ENCODE measurements around the gene ABTB1. TPM values are rescaled to one million over a fixed set of nuclear protein-coding genes. Genes with fewer than 3 reads are reported as not detected.

Gene ABTB1
- total RNA-seq, 1 donor from 2014 or later: 47.5 TPM

- no peak for ATAC-seq
- Histone ChIP-seq H3K27me3 (no peaks in the 10 kb centered on the region), H3K36me3 (peaks cover 20% of the 10 kb centered on the region), H3K27ac (peak overlapping the region; percentile 51), H3K4me3 (no peak overlapping the region), H3K4me1 (peaks cover 23% of the 10 kb centered on the region), H3K9me3 (no peaks in the 10 kb centered on the region)
- no peak for TF ChIP-seq CTCF (IDR thresholded peaks at IDR 0.05)
- intact Hi-C loops (cut with DNase I): no loop called here
- peak; percentile 58 for DNase-seq
Observed at GRCh38 chr3:127712461-127712860, 39.7 kb downstream of the ABTB1 start.

GRCh38 chr3:127712881-127713771 lies 40.4 kb downstream of the ABTB1 start:
- no peaks in the 10 kb centered on the region for H3K27me3 ChIP-seq
- intact Hi-C loops (cut with DNase I): no loop called here
- no peaks in the 10 kb centered on the region for H3K9me3 ChIP-seq
- no peak overlapping the region for H3K4me3 ChIP-seq
- DNase-seq (peak; percentile 44), ATAC-seq (no peak)
- peaks cover 23% of the 10 kb centered on the region for H3K4me1 ChIP-seq
- TF ChIP-seq CTCF (IDR thresholded peaks at IDR 0.05): no peak
- H3K36me3 ChIP-seq: peaks cover 20% of the 10 kb centered on the region
- peak overlapping the region; percentile 51 for H3K27ac ChIP-seq

- no peak for TF ChIP-seq CTCF (IDR thresholded peaks at IDR 0.05)
- peak overlapping the region; percentile 51 for H3K27ac ChIP-seq
- peak; percentile 58 for DNase-seq
- no peak overlapping the region for H3K4me3 ChIP-seq
- peaks cover 23% of the 10 kb centered on the region for H3K4me1 ChIP-seq
- peak; percentile 35 for ATAC-seq
- intact Hi-C loops (cut with DNase I): no loop called here
- no peaks in the 10 kb centered on the region for H3K9me3 ChIP-seq
- H3K27me3 ChIP-seq: no peaks in the 10 kb centered on the region
- peaks cover 14% of the 10 kb centered on the region for H3K36me3 ChIP-seq
Observed at GRCh38 chr3:127714125-127714571, 41.4 kb downstream of the ABTB1 start.

- peak; percentile 30 for DNase-seq
- no peak for TF ChIP-seq CTCF (IDR thresholded peaks at IDR 0.05)
- intact Hi-C loops (cut with DNase I): no loop called here
- no peak overlapping the region for H3K4me3 ChIP-seq
- H3K4me1 ChIP-seq: peaks cover 23% of the 10 kb centered on the region
- H3K27me3 ChIP-seq: no peaks in the 10 kb centered on the region
- H3K27ac ChIP-seq: peak overlapping the region; percentile 51
- H3K36me3 ChIP-seq: peaks cover 14% of the 10 kb centered on the region
- ATAC-seq: no peak
- no peaks in the 10 kb centered on the region for H3K9me3 ChIP-seq
Observed at GRCh38 chr3:127714866-127715265, 42.1 kb downstream of the ABTB1 start.

GRCh38 chr3:127715532-127715931 lies 42.8 kb downstream of the ABTB1 start:
- Histone ChIP-seq H3K4me1 (peaks cover 23% of the 10 kb centered on the region), H3K27me3 (no peaks in the 10 kb centered on the region), H3K9me3 (no peaks in the 10 kb centered on the region), H3K27ac (no peak overlapping the region), H3K4me3 (no peak overlapping the region), H3K36me3 (peaks cover 15% of the 10 kb centered on the region)
- no peak for TF ChIP-seq CTCF (IDR thresholded peaks at IDR 0.05)
- DNase-seq (peak; percentile 35), ATAC-seq (no peak)
- intact Hi-C loops (cut with DNase I): no loop called here

All from upper lobe of right lung (tissue), 1 donor.